ENCODE data around the gene UBTD2. TPM values are rescaled to one million over a fixed set of nuclear protein-coding genes. Genes with fewer than 3 reads are reported as not detected.

UBTD2 gene
- polyA plus RNA-seq, 1 donor from 2014 or later = 89.9 TPM

DNA sequence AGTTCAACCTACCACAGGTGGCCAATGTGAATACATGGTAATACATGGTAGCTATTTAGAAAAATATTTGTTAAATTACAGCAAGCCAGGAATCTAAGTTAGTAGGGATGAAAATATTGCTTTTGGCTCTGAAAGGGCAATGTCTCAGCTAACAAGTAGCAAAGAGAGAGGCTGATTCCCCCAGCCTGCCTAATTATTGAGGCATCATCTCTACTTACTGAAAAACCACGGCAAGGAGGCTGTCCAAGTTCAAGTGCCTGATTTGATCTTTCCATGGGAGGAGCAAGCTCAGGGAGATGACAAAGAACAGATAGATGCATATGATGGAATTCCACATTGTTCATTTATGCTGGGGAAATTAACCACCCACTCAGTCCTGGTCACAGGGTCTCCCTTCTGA lies 28.7 kb upstream of the UBTD2 start:
- Histone ChIP-seq H3K4me3 (ENCODE audit: low read length) (no peak overlapping the region), H3F3A (ENCODE audit: insufficient read depth, low read length, poor library complexity, severe bottlenecking) (no peaks in the 10 kb centered on the region), H3K9ac (ENCODE audit: low read length) (no peak overlapping the region), H3K9me2 (ENCODE audit: insufficient read depth, low read length) (no peaks in the 10 kb centered on the region), H3K36me3 (ENCODE audit: insufficient read depth, low read length) (no peaks in the 10 kb centered on the region), H3K27me3 (ENCODE audit: insufficient read depth, low read depth, low read length) (no peaks in the 10 kb centered on the region), H3K79me2 (replicated peaks; ENCODE audit: insufficient read depth, low read length) (no peaks in the 10 kb centered on the region), H3K4me2 (ENCODE audit: low read length) (no peak overlapping the region), H2AFZ (ENCODE audit: low read depth, low read length) (no peak overlapping the region), H3K27ac (ENCODE audit: low read length) (no peak overlapping the region), H4K20me1 (ENCODE audit: insufficient read depth) (no peaks in the 10 kb centered on the region), H3K9me3 (ENCODE audit: low read length) (no peaks in the 10 kb centered on the region)
- TF ChIP-seq RAD21 (conservative IDR thresholded peaks at IDR 0.05) (no peak), EZH2 (IDR thresholded peaks at IDR 0.05; ENCODE audit: borderline replicate concordance, insufficient read depth, low read length, poor library complexity, severe bottlenecking) (no peak), CTCF (IDR thresholded peaks at IDR 0.05; ENCODE audit: poor library complexity, severe bottlenecking) (no peak), POLR2AphosphoS5 (IDR thresholded peaks at IDR 0.05) (no peak), SMC3 (conservative IDR thresholded peaks at IDR 0.05; ENCODE audit: poor library complexity) (no peak), EP300 (conservative IDR thresholded peaks at IDR 0.05; ENCODE audit: poor library complexity, severe bottlenecking) (no peak), TAF1 (IDR thresholded peaks at IDR 0.05; ENCODE audit: low read depth) (no peak), MXI1 (conservative IDR thresholded peaks at IDR 0.05; ENCODE audit: poor library complexity, severe bottlenecking) (no peak)
- TF ChIP-seq, protein P1, sequence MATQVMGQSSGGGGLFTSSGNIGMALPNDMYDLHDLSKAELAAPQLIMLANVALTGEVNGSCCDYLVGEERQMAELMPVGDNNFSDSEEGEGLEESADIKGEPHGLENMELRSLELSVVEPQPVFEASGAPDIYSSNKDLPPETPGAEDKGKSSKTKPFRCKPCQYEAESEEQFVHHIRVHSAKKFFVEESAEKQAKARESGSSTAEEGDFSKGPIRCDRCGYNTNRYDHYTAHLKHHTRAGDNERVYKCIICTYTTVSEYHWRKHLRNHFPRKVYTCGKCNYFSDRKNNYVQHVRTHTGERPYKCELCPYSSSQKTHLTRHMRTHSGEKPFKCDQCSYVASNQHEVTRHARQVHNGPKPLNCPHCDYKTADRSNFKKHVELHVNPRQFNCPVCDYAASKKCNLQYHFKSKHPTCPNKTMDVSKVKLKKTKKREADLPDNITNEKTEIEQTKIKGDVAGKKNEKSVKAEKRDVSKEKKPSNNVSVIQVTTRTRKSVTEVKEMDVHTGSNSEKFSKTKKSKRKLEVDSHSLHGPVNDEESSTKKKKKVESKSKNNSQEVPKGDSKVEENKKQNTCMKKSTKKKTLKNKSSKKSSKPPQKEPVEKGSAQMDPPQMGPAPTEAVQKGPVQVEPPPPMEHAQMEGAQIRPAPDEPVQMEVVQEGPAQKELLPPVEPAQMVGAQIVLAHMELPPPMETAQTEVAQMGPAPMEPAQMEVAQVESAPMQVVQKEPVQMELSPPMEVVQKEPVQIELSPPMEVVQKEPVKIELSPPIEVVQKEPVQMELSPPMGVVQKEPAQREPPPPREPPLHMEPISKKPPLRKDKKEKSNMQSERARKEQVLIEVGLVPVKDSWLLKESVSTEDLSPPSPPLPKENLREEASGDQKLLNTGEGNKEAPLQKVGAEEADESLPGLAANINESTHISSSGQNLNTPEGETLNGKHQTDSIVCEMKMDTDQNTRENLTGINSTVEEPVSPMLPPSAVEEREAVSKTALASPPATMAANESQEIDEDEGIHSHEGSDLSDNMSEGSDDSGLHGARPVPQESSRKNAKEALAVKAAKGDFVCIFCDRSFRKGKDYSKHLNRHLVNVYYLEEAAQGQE (IDR thresholded peaks at IDR 0.05; ENCODE audit: borderline replicate concordance) = no peak

DNA sequence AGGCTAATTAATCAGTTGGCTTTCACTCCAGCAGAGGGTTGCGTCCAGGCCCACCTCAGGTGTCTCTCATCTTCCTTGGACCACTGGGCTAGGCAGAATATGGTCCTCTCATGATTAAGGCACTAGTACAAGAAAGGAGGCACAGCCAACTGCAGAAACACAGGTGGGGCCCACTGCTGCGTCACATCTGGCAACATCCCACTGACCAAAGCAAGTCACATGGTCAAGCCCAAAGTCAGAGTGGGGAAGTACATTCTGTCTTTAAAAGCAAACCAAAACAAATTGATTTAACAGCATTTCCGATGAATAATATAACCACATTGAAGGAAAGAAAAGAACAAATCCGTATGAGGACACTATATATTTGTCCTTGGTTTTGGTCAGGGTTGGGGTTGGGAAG lies 28.0 kb upstream of the UBTD2 start:
- H3K9me2 ChIP-seq (ENCODE audit: insufficient read depth, low read length) = no peaks in the 10 kb centered on the region
- H3K9ac ChIP-seq (ENCODE audit: low read length) = no peak overlapping the region
- no peak overlapping the region for H3K27ac ChIP-seq (ENCODE audit: low read length)
- no peak overlapping the region for H3K4me2 ChIP-seq (ENCODE audit: low read length)
- no peak overlapping the region for H3K4me3 ChIP-seq (ENCODE audit: low read length)
- no peaks in the 10 kb centered on the region for H3K27me3 ChIP-seq (ENCODE audit: insufficient read depth, low read depth, low read length)
- H4K20me1 ChIP-seq (ENCODE audit: insufficient read depth) = no peaks in the 10 kb centered on the region
- no peaks in the 10 kb centered on the region for H3K9me3 ChIP-seq (ENCODE audit: low read length)
- no peaks in the 10 kb centered on the region for H3F3A ChIP-seq (ENCODE audit: insufficient read depth, low read length, poor library complexity, severe bottlenecking)
- TF ChIP-seq POLR2AphosphoS5 (IDR thresholded peaks at IDR 0.05) (no peak), MXI1 (conservative IDR thresholded peaks at IDR 0.05; ENCODE audit: poor library complexity, severe bottlenecking) (no peak), CTCF (IDR thresholded peaks at IDR 0.05; ENCODE audit: poor library complexity, severe bottlenecking) (no peak), EP300 (conservative IDR thresholded peaks at IDR 0.05; ENCODE audit: poor library complexity, severe bottlenecking) (no peak), RAD21 (conservative IDR thresholded peaks at IDR 0.05) (no peak), EZH2 (IDR thresholded peaks at IDR 0.05; ENCODE audit: borderline replicate concordance, insufficient read depth, low read length, poor library complexity, severe bottlenecking) (no peak), SMC3 (conservative IDR thresholded peaks at IDR 0.05; ENCODE audit: poor library complexity) (no peak), TAF1 (IDR thresholded peaks at IDR 0.05; ENCODE audit: low read depth) (no peak)
- TF ChIP-seq, protein P1 (IDR thresholded peaks at IDR 0.05; ENCODE audit: borderline replicate concordance) = no peak
- H2AFZ ChIP-seq (ENCODE audit: low read depth, low read length) = no peak overlapping the region
- H3K79me2 ChIP-seq (replicated peaks; ENCODE audit: insufficient read depth, low read length) = no peaks in the 10 kb centered on the region
- H3K36me3 ChIP-seq (ENCODE audit: insufficient read depth, low read length) = no peaks in the 10 kb centered on the region
